Karpas-422 (cell line): Measurements from ENCODE around the gene C3AR1. TPM values are rescaled to one million over a fixed set of nuclear protein-coding genes. Genes with fewer than 3 reads are reported as not detected.
"Not testable (repeated sequence)": the region's sequence is repeated elsewhere in the genome, so short reads cannot be mapped to it uniquely, and the experiment has no call there.

Experiments
- DNase-seq: peaks from one replicate; pipeline ENCODE4 v3.0.0-alpha.2; 2015
- H2AFZ ChIP-seq: fragments of 200-600 bp; sonication (generic); 2 replicates; pipeline ENCODE4 v1.6.1; 2014; ENCODE audit warnings: antibody characterized with exemption, low read length, mixed read lengths
- H3K27ac ChIP-seq: fragments of 200-600 bp; sonication (generic); 2 replicates; pipeline ENCODE4 v1.5.1; 2014; ENCODE audit warnings: mild to moderate bottlenecking, low read length, moderate library complexity
- H3K27me3 ChIP-seq: fragments of 200-600 bp; sonication (generic); 2 replicates; pipeline ENCODE4 v1.6.1; 2014; ENCODE audit warnings: low read length, mixed read lengths
- H3K36me3 ChIP-seq: fragments of 200-600 bp; sonication (generic); 2 replicates; pipeline ENCODE4 v1.6.1; 2014; ENCODE audit warnings: low read length, mixed read lengths; ENCODE audit not compliant: insufficient read depth
- H3K4me1 ChIP-seq: fragments of 200-600 bp; sonication (generic); 2 replicates; pipeline ENCODE4 v1.6.1; 2014; ENCODE audit warnings: mild to moderate bottlenecking, low read length, mixed read lengths
- H3K4me2 ChIP-seq: fragments of 200-600 bp; sonication (generic); 2 replicates; pipeline ENCODE4 v1.6.1; 2014; ENCODE audit warnings: low read length, low read depth, mild to moderate bottlenecking; ENCODE audit not compliant: poor library complexity, severe bottlenecking
- H3K4me3 ChIP-seq: fragments of 200-600 bp; sonication (generic); 2 replicates; pipeline ENCODE4 v1.5.1; 2014; ENCODE audit warnings: mild to moderate bottlenecking, antibody characterized with exemption, low read length, mixed read lengths
- H3K79me2 ChIP-seq: fragments of 200-600 bp; sonication (generic); 2 replicates; pipeline ENCODE4 v1.6.1; 2014; ENCODE audit warnings: mild to moderate bottlenecking, low read length, mixed read lengths
- H3K9ac ChIP-seq: fragments of 200-600 bp; sonication (generic); 2 replicates; pipeline ENCODE4 v1.6.0; 2014; ENCODE audit warnings: low read length
- H3K9me2 ChIP-seq: fragments of 200-600 bp; sonication (generic), shearing (Covaris generic); replicated peaks from 2 replicates; pipeline ENCODE4 v1.6.0; 2014; ENCODE audit warnings: mild to moderate bottlenecking, low read length, moderate library complexity; ENCODE audit not compliant: insufficient read depth
- H3K9me3 ChIP-seq: fragments of 300-700, 200-600 bp; sonication (generic); 2 replicates; pipeline ENCODE4 v1.6.1; 2014; ENCODE audit warnings: low read length, mixed read lengths
- H4K20me1 ChIP-seq: fragments of 200-600 bp; sonication (generic); 2 replicates; pipeline ENCODE4 v1.6.1; 2014; ENCODE audit warnings: mild to moderate bottlenecking, antibody characterized with exemption, low read length, low read depth; ENCODE audit not compliant: insufficient read depth
- total RNA-seq: library from RNA; depleted of rRNA; stranded (reverse); fragments of >200 nt; shearing (Covaris generic); gene quantifications from 2 replicates; pipeline ENCODE4 v1.2.3, GENCODE V29; 2014; ENCODE audit warnings: low replicate concordance

Gene C3AR1
- total RNA-seq, 1 experiment from 2014 or later = 2.2 TPM

DNA sequence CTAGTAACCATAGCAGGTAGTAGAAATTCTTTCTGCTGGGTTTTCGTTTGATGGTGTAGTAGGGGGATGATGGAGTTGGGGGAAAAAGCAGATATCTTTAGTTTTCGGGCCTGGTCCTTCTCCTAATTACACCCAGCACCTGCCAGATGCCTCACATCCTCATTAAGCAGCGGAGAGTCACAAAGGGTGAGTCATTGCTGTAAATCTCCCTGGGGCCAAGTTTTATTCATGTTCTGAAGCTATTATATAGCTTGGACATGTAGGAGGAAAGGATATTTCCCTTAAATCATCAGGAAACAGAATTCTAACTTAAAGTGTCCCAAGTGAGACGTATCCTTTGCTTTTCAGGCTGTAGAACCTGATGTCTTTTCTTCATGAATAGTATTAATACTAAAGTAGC is 11.0 kb upstream of the C3AR1 start:
- Histone ChIP-seq H3K36me3 (no peaks in the 10 kb centered on the region), H3K79me2 (peaks cover under 1% of the 10 kb centered on the region), H3K4me1 (peaks cover 19% of the 10 kb centered on the region), H3K27ac (no peak overlapping the region), H3K9me3 (no peaks in the 10 kb centered on the region), H3K9ac (no peak overlapping the region), H4K20me1 (no peaks in the 10 kb centered on the region), H3K4me3 (no peak overlapping the region), H2AFZ (no peak overlapping the region), H3K9me2 (no peaks in the 10 kb centered on the region), H3K4me2 (no peak overlapping the region), H3K27me3 (no peaks in the 10 kb centered on the region)
- no peak for DNase-seq

DNA sequence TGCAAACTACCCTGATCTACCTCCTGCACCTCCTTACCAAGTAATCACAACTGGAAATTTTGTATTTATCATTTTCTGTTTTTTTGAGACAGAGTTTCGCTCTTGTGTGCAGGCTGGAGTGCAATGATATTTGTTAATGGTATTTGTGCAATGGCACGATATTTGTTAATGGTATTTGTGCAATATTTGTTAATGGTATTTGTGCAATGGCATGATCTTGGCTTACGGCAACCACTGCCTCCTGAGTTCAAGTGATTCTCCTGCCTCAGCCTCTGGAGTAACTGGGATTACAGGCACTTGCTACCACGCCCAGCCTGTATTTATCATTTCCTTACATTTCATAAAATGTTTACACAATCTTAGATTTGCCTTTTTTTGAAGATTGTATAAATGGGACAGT is 10.2 kb upstream of the C3AR1 start:
- no peaks in the 10 kb centered on the region for H3K27me3 ChIP-seq
- H4K20me1 ChIP-seq = no peaks in the 10 kb centered on the region
- no peak overlapping the region for H3K9ac ChIP-seq
- H2AFZ ChIP-seq = no peak overlapping the region
- no peak for DNase-seq
- H3K4me2 ChIP-seq = no peak overlapping the region
- no peaks in the 10 kb centered on the region for H3K9me2 ChIP-seq
- H3K79me2 ChIP-seq = no peaks in the 10 kb centered on the region; the same call in 1 of the 2 replicates
- peaks cover 19% of the 10 kb centered on the region for H3K4me1 ChIP-seq
- H3K9me3 ChIP-seq = no peaks in the 10 kb centered on the region
- no peaks in the 10 kb centered on the region for H3K36me3 ChIP-seq
- H3K4me3 ChIP-seq = no peak overlapping the region
- H3K27ac ChIP-seq = no peak overlapping the region

DNA sequence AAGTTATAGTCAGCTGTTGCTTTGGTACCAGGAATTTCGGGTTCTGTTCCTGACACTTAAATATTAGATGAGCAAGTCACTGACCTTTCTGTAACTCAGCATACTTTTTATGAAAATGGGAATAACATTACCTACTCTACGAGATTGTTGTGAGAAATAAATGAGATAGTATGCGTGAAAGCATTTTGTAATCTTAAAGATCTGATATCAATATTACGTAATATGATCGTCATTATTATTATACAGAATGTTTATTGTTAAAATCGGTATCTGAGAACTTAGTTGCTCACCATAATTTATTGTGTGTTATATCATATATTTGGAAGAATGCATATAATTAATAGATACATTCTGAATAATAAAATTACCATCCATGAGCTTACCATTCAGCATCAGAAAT is 9.8 kb upstream of the C3AR1 start:
- Histone ChIP-seq H3K36me3 (no peaks in the 10 kb centered on the region), H3K79me2 (no peaks in the 10 kb centered on the region), H3K4me1 (peaks cover 17% of the 10 kb centered on the region), H2AFZ (no peak overlapping the region), H3K4me2 (no peak overlapping the region), H3K9ac (no peak overlapping the region), H3K27ac (no peak overlapping the region), H3K4me3 (no peak overlapping the region), H4K20me1 (no peaks in the 10 kb centered on the region), H3K9me3 (no peaks in the 10 kb centered on the region), H3K27me3 (no peaks in the 10 kb centered on the region), H3K9me2 (no peaks in the 10 kb centered on the region)
- no peak for DNase-seq

DNA sequence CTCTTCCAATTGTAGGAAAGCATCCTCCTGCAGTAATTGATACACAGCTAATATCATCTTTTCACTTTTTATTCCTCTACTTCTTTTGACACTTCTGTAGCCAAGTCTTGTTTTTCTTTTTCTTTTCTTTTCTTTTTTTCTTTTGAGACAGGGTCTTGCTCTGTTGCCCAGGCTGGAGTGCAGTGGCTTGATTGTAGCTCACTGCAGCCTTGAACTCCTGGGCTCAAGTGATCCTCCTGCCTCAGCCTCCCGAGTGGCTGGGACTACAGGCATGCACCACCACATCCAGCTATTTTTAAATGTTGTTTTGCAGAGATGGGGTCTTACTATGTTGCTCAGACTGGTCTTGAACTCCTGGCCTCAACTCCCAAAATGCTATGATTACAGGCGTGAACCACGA is 5.7 kb upstream of the C3AR1 start:
- H3K9me2 ChIP-seq, H3K9me3 ChIP-seq, H3K9ac ChIP-seq, H3K27me3 ChIP-seq, H3K4me1 ChIP-seq, H3K79me2 ChIP-seq, H2AFZ ChIP-seq, DNase-seq, H3K36me3 ChIP-seq, H3K27ac ChIP-seq, H3K4me3 ChIP-seq, H3K4me2 ChIP-seq, H4K20me1 ChIP-seq: not testable (repeated sequence)

DNA sequence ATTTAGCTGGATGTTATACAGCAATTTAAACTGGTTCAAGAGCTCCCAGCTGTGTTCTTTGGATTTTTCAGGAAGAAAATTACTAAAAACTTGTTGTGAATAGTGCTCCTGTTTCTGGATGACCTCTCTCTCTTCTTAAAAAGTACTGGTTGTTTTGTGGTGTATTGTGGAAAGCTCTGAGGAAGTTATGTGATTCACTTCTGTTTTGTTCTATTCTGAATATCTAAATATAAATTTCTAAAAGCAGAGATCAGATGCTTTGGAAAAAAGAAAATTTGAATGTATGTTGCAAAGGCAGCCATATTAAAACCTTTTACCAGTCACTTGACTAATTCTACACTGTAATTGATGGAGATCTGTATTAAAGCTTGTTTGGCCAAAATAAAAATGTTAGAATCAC is 3.4 kb upstream of the C3AR1 start:
- Histone ChIP-seq H3K4me2 (no peak overlapping the region), H3K79me2 (no peaks in the 10 kb centered on the region), H4K20me1 (no peaks in the 10 kb centered on the region), H3K9me2 (no peaks in the 10 kb centered on the region), H3K27me3 (no peaks in the 10 kb centered on the region), H3K27ac (no peak overlapping the region), H3K4me1 (peaks cover 30% of the 10 kb centered on the region), H2AFZ (0 out of 2 replicates have a peak overlapping the region, but pooled peaks have one; percentile 28), H3K36me3 (no peaks in the 10 kb centered on the region), H3K4me3 (no peak overlapping the region), H3K9ac (no peak overlapping the region), H3K9me3 (no peaks in the 10 kb centered on the region)
- peak; percentile 14 for DNase-seq

DNA sequence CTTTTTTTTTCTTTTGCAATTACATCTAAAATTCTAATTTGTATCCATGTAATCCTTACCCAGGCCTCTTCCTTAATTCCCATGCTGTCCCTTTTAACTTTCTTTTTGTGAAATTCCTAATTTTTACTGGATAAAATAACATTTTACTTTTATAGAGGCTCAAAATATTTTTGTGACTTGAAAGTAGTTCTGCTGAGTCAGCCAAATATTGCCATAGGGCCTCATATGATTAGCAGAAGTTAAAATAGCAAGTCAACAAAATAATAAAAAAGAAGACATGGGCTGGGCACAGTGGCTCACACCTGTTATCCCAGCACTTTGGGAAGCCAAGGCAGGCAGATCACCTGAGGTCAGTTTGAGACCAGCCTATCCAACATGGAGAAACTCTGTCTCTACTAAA is 2.0 kb downstream of the C3AR1 start:
- Histone ChIP-seq H2AFZ (no peak overlapping the region), H3K9me2 (no peaks in the 10 kb centered on the region), H3K4me3 (no peak overlapping the region), H3K9ac (no peak overlapping the region), H3K79me2 (no peaks in the 10 kb centered on the region), H3K9me3 (no peaks in the 10 kb centered on the region), H3K4me1 (peaks cover 33% of the 10 kb centered on the region), H3K4me2 (no peak overlapping the region), H4K20me1 (no peaks in the 10 kb centered on the region), H3K36me3 (no peaks in the 10 kb centered on the region), H3K27ac (no peak overlapping the region), H3K27me3 (no peaks in the 10 kb centered on the region)
- no peak for DNase-seq

DNA sequence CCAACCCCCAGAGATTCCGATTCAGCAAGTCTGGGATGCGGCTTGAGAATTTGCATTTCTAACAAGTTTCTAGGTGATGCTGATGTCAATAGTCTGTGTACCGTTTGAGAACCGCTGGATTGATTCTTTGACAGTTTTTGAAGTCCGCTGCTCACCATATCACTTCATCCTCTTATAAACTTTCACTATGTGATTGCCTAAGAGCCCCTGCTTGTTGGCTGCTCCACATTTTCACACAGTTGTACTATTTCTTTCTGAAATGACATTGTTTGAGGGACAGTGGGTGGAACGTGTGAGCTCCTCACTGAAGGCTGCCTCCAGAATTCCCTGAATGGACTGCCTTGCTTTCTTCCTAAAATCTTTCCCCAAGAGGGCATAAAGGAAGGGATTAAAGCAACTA is 7.7 kb downstream of the C3AR1 start:
- Histone ChIP-seq H3K27ac (no peak overlapping the region), H3K9me2 (no peaks in the 10 kb centered on the region), H3K9ac (no peak overlapping the region), H3K27me3 (no peaks in the 10 kb centered on the region), H3K4me1 (peaks cover 21% of the 10 kb centered on the region), H2AFZ (no peak overlapping the region), H4K20me1 (no peaks in the 10 kb centered on the region), H3K36me3 (no peaks in the 10 kb centered on the region), H3K4me2 (no peak overlapping the region), H3K79me2 (no peaks in the 10 kb centered on the region), H3K9me3 (no peaks in the 10 kb centered on the region), H3K4me3 (no peak overlapping the region)
- no peak for DNase-seq

DNA sequence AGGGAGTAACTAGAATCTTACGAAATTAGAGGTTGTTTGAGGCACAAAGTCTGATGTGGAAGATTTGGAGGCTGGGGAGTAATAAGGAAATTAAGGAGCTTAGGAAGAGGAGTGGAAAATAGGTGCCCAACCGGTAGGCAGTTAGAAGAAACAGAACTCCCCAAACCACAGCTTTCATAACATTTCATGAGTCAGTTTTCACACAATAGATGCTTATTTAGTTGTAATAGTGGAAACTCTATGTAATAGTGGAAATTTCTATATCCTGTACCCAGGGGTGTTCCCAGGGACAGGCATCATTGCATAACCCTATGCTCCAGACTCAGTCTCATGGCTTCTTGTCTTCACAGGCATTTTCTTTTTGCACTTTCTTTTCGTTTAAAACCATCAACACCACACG is 8.3 kb downstream of the C3AR1 start:
- Histone ChIP-seq H3K36me3 (no peaks in the 10 kb centered on the region), H4K20me1 (no peaks in the 10 kb centered on the region), H3K4me3 (no peak overlapping the region), H3K9me2 (no peaks in the 10 kb centered on the region), H3K79me2 (no peaks in the 10 kb centered on the region), H3K27me3 (no peaks in the 10 kb centered on the region), H3K4me1 (peaks cover 21% of the 10 kb centered on the region), H2AFZ (no peak overlapping the region), H3K9ac (no peak overlapping the region), H3K27ac (no peak overlapping the region), H3K4me2 (no peak overlapping the region), H3K9me3 (no peaks in the 10 kb centered on the region)
- DNase-seq = no peak

DNA sequence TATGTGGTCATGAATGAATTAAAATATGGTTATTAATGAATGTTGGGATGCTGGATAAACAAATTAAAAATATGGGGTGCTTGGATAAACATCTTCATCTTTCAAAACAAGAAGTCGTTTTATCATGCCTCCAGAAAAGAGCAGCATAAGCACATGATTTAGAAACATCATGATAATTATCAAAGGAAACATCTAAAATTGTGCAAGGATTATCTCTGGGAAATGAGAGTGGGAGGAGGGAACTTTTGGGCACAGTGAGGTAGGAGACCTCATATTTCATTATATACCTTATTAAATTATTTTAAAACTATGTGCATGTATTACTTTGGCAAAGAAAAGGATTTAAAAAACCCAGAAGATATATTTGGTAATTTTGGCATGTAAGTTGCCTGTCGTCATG is 8.9 kb downstream of the C3AR1 start:
- H3K36me3 ChIP-seq = no peaks in the 10 kb centered on the region
- H3K27ac ChIP-seq = no peak overlapping the region
- H2AFZ ChIP-seq = no peak overlapping the region
- H3K9me3 ChIP-seq = no peaks in the 10 kb centered on the region
- no peak overlapping the region for H3K9ac ChIP-seq
- no peaks in the 10 kb centered on the region for H4K20me1 ChIP-seq
- H3K4me1 ChIP-seq = peaks cover 21% of the 10 kb centered on the region
- no peaks in the 10 kb centered on the region for H3K27me3 ChIP-seq
- no peak overlapping the region for H3K4me3 ChIP-seq
- no peaks in the 10 kb centered on the region for H3K9me2 ChIP-seq
- no peaks in the 10 kb centered on the region for H3K79me2 ChIP-seq
- H3K4me2 ChIP-seq = no peak overlapping the region
- DNase-seq = no peak
